Superior temporal gyrus (tissue), 1 donor: Measurements from ENCODE around the gene DCANP1.

Source experiments
- DNase-seq: peaks from one replicate; pipeline ENCODE4 v3.0.0-alpha.2; 2016; ENCODE audit errors: extremely low spot score

DCANP1 gene

GRCh38 chr5:135423146-135423845 lies 23.9 kb downstream of the DCANP1 start:
- DNase-seq: no peak

DNA sequence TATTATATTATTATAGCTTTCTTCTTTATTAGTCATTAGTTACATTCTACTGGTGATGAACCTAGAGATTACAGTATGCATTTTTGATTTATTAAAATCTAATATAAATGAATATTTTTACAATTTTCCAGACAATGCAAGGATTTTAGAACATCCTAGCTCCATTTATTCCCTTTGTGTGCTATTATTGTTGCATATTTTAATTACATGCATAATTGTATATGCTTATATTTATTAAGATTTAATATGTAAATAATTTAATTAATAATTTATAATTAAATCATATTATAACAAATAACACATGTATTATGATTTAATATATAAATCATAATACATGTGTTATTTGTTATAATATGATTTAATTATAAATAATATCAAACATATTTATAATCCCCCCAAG lies 24.7 kb downstream of the DCANP1 start:
- no peak for DNase-seq

GRCh38 chr5:135417083-135417482 lies 30.1 kb downstream of the DCANP1 start:
- DNase-seq: no peak

- no peak for DNase-seq
These were observed 42.1 kb downstream of the DCANP1 start for GRCh38 chr5:135405082-135405481.

- DNase-seq: no peak
These were observed 45.1 kb downstream of the DCANP1 start for GRCh38 chr5:135402031-135402430.

DNA sequence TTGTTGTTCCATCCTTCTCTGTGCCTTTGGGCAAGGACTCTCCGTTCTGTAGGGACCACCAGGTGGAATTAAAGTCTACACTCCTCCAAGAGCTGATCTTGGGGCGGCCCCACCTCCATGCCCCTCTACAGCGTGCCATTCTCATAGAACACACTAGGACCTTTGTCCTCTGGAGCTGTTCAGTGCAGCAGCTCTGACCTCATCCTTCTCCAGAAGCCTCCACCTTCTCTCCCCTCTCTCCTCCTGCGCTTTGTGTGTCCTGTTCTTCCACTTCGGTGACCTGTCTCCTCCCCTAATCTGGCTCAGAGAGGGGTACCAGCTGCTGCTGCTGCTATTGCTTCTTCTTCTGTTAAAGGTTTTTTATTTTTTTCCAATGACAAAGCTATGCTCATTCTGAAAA lies 46.3 kb downstream of the DCANP1 start:
- DNase-seq: peak; percentile 32

DNA sequence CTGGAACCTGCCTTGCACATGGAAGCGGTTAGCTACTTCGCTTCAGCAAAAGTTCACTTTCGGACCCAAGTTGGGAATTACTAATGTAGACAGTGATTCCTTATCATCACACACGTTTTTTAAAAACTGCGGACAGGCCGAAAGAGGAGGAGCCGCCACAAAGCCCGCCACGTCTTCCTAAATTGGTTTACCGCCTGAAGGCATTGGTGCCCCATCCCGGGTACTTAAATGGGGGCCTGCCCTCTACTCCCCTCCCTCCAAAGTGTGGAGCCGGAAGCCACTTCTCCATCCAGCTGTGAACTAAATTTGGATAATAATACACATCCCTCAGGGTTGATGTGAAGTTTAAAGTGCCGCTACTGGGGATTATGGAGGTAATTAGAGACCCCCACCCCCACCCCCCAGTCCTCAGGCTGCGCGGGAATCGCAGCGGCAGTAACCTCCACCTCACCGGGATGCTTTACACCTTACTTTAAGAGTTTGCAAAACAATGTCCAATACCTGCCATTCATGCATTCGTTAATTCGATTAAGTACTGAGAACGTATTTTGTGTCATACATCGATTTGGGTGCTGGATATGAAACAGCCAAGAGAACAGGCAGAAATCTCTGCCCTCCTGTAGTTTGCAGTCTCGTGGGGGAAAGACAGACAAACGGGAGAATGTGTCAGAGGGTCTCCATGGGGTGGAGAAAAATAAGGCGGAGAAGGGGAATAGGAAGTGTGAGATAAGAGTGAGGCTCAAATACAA lies 47.2 kb downstream of the DCANP1 start:
- DNase-seq: peak; percentile 25

GRCh38 chr5:135398855-135399793 lies 48.0 kb downstream of the DCANP1 start, which contains the start of gene MACROH2A1:
Gene MACROH2A1 (minus strand): TSS chr5:135399231. CDS start chr5:135389093, 10,138 bp downstream.
- DNase-seq: peak; percentile 92

GRCh38 chr5:135398160-135398854 lies 48.8 kb downstream of the DCANP1 start:
- no peak for DNase-seq

GRCh38 chr5:135397084-135397483 lies 50.1 kb downstream of the DCANP1 start:
- DNase-seq: no peak

GRCh38 chr5:135396459-135397055 lies 50.6 kb downstream of the DCANP1 start:
- DNase-seq: no peak

DNA sequence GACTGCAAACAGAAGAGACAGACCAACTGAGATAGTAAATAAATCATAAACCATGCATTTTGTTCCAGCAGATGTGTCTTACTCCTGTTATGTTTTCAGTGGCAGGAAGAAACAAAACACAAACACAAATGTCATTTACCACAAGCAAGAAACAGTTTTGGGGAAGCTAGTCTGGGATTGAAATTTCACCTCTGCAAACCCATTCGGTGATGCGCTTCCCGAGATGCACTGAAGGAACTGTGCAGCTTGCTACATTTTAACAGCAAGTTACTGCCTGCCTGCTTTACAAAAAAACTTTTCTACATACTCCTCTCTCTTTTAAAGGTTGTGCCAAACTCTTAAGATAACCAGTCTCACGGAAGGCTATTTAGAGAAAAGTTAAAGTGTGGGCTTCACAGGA lies 51.3 kb downstream of the DCANP1 start:
- no peak for DNase-seq

- no peak for DNase-seq
These were observed 51.7 kb downstream of the DCANP1 start for GRCh38 chr5:135395451-135395850.
